22Rv1 (cell line): Measurements from ENCODE around the gene DCD.

Experiments
- H3K27ac ChIP-seq: fragments of 450-650 bp; 2 replicates; pipeline ENCODE4 v1.5.1; 2017
- CTCF ChIP-seq: fragments of 450-650 bp; IDR thresholded peaks from 2 replicates; pipeline ENCODE4 v1.5.1; 2017; ENCODE audit warnings: mild to moderate bottlenecking
- ZFX ChIP-seq: fragments of 450-650 bp; IDR thresholded peaks from 2 replicates; pipeline ENCODE4 v1.6.1; 2017; ENCODE audit warnings: antibody characterized with exemption, borderline replicate concordance

DCD gene

GRCh38 chr12:54684636-54685630, 36.8 kb upstream of the DCD start:
- peak overlapping the region; percentile 29; the same call in 1 of the 2 replicates for H3K27ac ChIP-seq
- TF ChIP-seq CTCF (no peak), ZFX (no peak)

GRCh38 chr12:54683398-54683797, 35.2 kb upstream of the DCD start:
- no peak overlapping the region for H3K27ac ChIP-seq
- no peak for TF ChIP-seq CTCF
- TF ChIP-seq ZFX = no peak

- H3K27ac ChIP-seq = no peak overlapping the region
Observed at GRCh38 chr12:54682674-54683073, 34.5 kb upstream of the DCD start.

GRCh38 chr12:54680374-54680773, 32.2 kb upstream of the DCD start:
- H3K27ac ChIP-seq = no peak overlapping the region
- TF ChIP-seq ZFX (no peak), CTCF (peak; percentile 81)

More at GRCh38 chr12:54682674-54683073, 34.5 kb upstream of the DCD start:
- TF ChIP-seq CTCF = no peak
- TF ChIP-seq ZFX = no peak

- TF ChIP-seq ZFX = no peak
- TF ChIP-seq CTCF = no peak
- no peak overlapping the region for H3K27ac ChIP-seq
Observed at GRCh38 chr12:54678131-54678530, 30.0 kb upstream of the DCD start.

- no peak overlapping the region for H3K27ac ChIP-seq
Observed at GRCh38 chr12:54667945-54668344, 19.8 kb upstream of the DCD start.

More at GRCh38 chr12:54667945-54668344, 19.8 kb upstream of the DCD start:
- TF ChIP-seq ZFX = no peak
- no peak for TF ChIP-seq CTCF
